A375 (cell line): Measurements from ENCODE around the gene CSNK2A1. TPM values are rescaled to one million over a fixed set of nuclear protein-coding genes. Genes with fewer than 3 reads are reported as not detected.

ENCODE experiments used
- small RNA-seq: library from RNA; depleted of rRNA; stranded (forward); fragments of <200 nt; gene quantifications from one replicate; pipeline ENCODE3, GENCODE V24; 2014
- total RNA-seq: library from RNA; depleted of rRNA; stranded (reverse); fragments of >200 nt; shearing (Covaris generic); gene quantifications from 2 replicates; pipeline ENCODE4 v1.2.3, GENCODE V29; 2014; rRNA removed

The CSNK2A1 gene
- total RNA-seq, result 137 and 178 TPM in 2 replicates

GRCh38 chr20:543369-544152, at the start of gene CSNK2A1:
TSS of gene CSNK2A1 (minus strand) at chr20:543790. CDS start at chr20:508551, 35,239 bp downstream.

GRCh38 chr20:462199-462991, 81.2 kb downstream of the CSNK2A1 start, which contains the start of gene TBC1D20:
TSS of gene TBC1D20 (minus strand) at chr20:462533. CDS start at chr20:462405, 128 bp downstream.

Small RNA genes lying within 50 kb of the gene (small RNA-seq; reads per million reads assigned to genes)
- not detected for gene RF00019

Other genes starting within 250 kb of the CSNK2A1 start
- 28.0 and 28.7 TPM in 2 replicates for gene ZCCHC3, start 246.2 kb downstream of the CSNK2A1 start, total RNA-seq
- 6.9 and 7.7 TPM in 2 replicates for gene SOX12, start 218.2 kb downstream of the CSNK2A1 start, total RNA-seq
- 60.3 and 73.3 TPM in 2 replicates for gene NRSN2, start 196.7 kb downstream of the CSNK2A1 start, total RNA-seq
- gene TRIB3, start 163.0 kb downstream of the CSNK2A1 start, total RNA-seq, result 290 and 400 TPM in 2 replicates
- gene RBCK1, start 135.5 kb downstream of the CSNK2A1 start, total RNA-seq, result 138 and 161 TPM in 2 replicates
- gene TBC1D20, start 81.3 kb downstream of the CSNK2A1 start, total RNA-seq, result 21.8 and 26.3 TPM in 2 replicates
- gene TCF15, start 66.5 kb upstream of the CSNK2A1 start, total RNA-seq, result 1.1 and 1.5 TPM in 2 replicates
- 43.1 and 44.4 TPM in 2 replicates for gene SRXN1, start 109.4 kb upstream of the CSNK2A1 start, total RNA-seq
- gene SCRT2, start 132.0 kb upstream of the CSNK2A1 start, total RNA-seq, result not detected in 2 replicates
- 0.57 TPM in 1 of 2 replicates, not detected in the other for gene SLC52A3, start 224.7 kb upstream of the CSNK2A1 start, total RNA-seq